ENCODE measurements around the gene OR14I1. TPM values are rescaled to one million over a fixed set of nuclear protein-coding genes. Genes with fewer than 3 reads are reported as not detected.

The OR14I1 gene
- total RNA-seq, 1 experiment from 2014 or later: not detected

DNA sequence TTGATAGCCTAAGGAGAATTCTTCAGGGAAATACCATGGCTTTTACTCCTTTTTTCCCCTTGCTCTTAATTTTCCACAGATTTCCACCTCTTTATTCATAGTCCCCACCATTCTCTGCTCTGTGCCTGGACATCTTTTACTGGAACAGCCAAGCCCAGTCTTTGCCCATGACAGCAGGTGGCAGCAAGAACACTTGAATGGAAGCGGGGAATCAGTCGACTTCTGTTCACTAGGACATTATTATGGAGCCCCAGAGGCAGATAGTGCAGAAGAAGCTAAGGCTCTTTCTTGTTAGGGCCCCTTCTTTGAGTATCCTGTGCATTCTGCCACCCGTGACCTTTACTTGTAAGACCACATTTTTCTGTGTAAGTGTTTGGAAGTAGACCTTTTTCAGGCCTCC lies 6.3 kb downstream of the OR14I1 start:
- BruUV-seq (replicated peaks): no TSS peak
- Histone ChIP-seq H3K9me2 (ENCODE audit: insufficient read depth) (no peaks in the 10 kb centered on the region), H3K27ac (no peak overlapping the region), H4K20me1 (ENCODE audit: insufficient read depth) (no peaks in the 10 kb centered on the region), H3K4me2 (no peak overlapping the region), H3K27me3 (ENCODE audit: insufficient read depth, low read depth) (no peaks in the 10 kb centered on the region), H3K36me3 (ENCODE audit: low read depth) (no peaks in the 10 kb centered on the region), H3K4me3 (no peak overlapping the region), H3F3A (ENCODE audit: insufficient read depth, low read depth) (no peaks in the 10 kb centered on the region), H3K79me2 (ENCODE audit: low read depth) (no peaks in the 10 kb centered on the region), H3K4me1 (replicated peaks; ENCODE audit: insufficient read depth) (no peaks in the 10 kb centered on the region), H3K9me3 (ENCODE audit: insufficient read depth, low read depth) (no peaks in the 10 kb centered on the region), H2AFZ (no peak overlapping the region)
- peak in 1 of 2 experiments; percentile 11 for DNase-seq
- TF ChIP-seq, protein P1, sequence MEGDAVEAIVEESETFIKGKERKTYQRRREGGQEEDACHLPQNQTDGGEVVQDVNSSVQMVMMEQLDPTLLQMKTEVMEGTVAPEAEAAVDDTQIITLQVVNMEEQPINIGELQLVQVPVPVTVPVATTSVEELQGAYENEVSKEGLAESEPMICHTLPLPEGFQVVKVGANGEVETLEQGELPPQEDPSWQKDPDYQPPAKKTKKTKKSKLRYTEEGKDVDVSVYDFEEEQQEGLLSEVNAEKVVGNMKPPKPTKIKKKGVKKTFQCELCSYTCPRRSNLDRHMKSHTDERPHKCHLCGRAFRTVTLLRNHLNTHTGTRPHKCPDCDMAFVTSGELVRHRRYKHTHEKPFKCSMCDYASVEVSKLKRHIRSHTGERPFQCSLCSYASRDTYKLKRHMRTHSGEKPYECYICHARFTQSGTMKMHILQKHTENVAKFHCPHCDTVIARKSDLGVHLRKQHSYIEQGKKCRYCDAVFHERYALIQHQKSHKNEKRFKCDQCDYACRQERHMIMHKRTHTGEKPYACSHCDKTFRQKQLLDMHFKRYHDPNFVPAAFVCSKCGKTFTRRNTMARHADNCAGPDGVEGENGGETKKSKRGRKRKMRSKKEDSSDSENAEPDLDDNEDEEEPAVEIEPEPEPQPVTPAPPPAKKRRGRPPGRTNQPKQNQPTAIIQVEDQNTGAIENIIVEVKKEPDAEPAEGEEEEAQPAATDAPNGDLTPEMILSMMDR (conservative IDR thresholded peaks at IDR 0.05): no peak; the same call in 1 of the 2 replicates
- TF ChIP-seq EZH2 (IDR thresholded peaks at IDR 0.05; ENCODE audit: low read depth): no peak
- intact Hi-C loops (cut with micrococcal nuclease; ENCODE audit: unreplicated experiment): no loop called here
- ChIA-PET CTCF (no interaction called here), POLR2A (ENCODE audit: unreplicated experiment) (no interaction called here)

DNA sequence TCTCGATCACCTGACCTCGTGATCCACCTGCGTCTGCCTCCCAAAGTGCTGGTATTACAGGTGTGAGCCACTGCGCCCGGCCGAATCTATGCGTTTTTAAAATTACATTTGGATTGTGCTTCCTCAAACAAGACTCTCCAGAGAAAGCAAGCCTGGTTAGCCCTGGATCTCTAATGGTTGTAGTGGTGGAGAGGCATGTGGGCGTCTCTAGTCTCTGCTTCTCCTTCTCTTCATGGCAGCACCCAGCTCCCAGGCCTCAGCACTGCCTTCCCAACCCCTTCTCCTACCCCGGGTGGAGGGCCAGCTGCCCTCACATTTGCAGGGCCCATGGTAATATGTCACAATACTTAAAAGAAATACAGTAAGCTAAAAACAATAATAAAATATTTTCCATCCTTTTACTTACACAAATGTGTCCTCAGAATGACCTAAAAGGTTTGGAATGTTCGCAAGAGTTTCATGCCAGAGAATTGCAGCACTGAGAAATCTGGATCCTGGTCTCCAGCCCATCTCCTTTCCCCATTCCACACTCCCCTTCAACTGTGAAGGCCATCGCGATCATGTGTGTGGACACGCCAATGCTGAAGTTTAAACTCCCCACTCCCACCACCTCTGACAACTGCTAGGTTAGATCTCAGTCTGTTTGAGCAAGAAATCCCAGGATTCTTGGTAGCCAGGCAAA lies 7.0 kb downstream of the OR14I1 start:
- intact Hi-C loops (cut with micrococcal nuclease; ENCODE audit: unreplicated experiment): no loop called here
- Histone ChIP-seq H3K9me2 (ENCODE audit: insufficient read depth) (no peaks in the 10 kb centered on the region), H3K36me3 (ENCODE audit: low read depth) (no peaks in the 10 kb centered on the region), H3F3A (ENCODE audit: insufficient read depth, low read depth) (no peaks in the 10 kb centered on the region), H3K4me1 (replicated peaks; ENCODE audit: insufficient read depth) (no peaks in the 10 kb centered on the region), H3K27ac (no peak overlapping the region), H2AFZ (no peak overlapping the region), H3K4me2 (no peak overlapping the region), H3K79me2 (ENCODE audit: low read depth) (no peaks in the 10 kb centered on the region), H4K20me1 (ENCODE audit: insufficient read depth) (no peaks in the 10 kb centered on the region), H3K9me3 (ENCODE audit: insufficient read depth, low read depth) (no peaks in the 10 kb centered on the region), H3K27me3 (ENCODE audit: insufficient read depth, low read depth) (no peaks in the 10 kb centered on the region), H3K4me3 (no peak overlapping the region)
- no TSS peak for BruUV-seq (replicated peaks)
- no peak for DNase-seq
- CTCF ChIA-PET: no interaction called here
- POLR2A ChIA-PET (ENCODE audit: unreplicated experiment): no interaction called here
- no peak for TF ChIP-seq EZH2 (IDR thresholded peaks at IDR 0.05; ENCODE audit: low read depth)
- TF ChIP-seq, protein P1 (conservative IDR thresholded peaks at IDR 0.05): no peak

DNA sequence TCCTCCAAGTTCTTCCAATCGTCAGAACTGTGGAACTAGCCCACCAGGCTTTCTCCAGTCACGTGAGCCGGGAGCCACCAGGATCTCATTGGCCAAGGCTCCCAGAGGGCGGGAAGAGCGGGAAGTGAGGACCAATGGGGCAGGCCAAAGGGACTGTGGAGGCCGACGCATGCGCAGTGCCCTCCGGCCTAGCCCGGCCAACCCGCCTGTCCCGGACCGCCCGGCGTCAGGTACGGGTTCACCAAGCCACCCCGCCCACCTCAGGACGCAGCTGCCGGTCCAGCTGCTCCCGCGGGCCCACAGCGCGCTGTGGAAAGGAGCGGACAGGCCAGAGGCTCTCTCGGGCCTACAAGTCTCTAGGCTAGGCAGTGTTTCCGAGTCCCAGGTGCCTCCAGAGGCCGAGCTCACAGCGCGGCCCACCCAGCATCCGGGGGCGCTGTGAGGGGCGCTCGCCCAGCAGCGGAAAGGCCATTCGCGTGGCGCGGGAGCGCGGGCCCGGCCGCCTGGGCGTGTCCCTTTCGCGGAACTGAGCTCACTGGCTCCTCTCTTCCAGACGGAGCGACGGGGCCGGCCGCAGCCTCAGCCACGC lies 10.9 kb downstream of the OR14I1 start:
- Histone ChIP-seq H3K79me2 (ENCODE audit: low read depth) (no peaks in the 10 kb centered on the region), H2AFZ (no peak overlapping the region), H3K4me1 (replicated peaks; ENCODE audit: insufficient read depth) (no peaks in the 10 kb centered on the region), H4K20me1 (ENCODE audit: insufficient read depth) (no peaks in the 10 kb centered on the region), H3K4me3 (no peak overlapping the region), H3K9me3 (ENCODE audit: insufficient read depth, low read depth) (no peaks in the 10 kb centered on the region), H3F3A (ENCODE audit: insufficient read depth, low read depth) (no peaks in the 10 kb centered on the region), H3K36me3 (ENCODE audit: low read depth) (no peaks in the 10 kb centered on the region), H3K4me2 (no peak overlapping the region), H3K27ac (no peak overlapping the region), H3K27me3 (ENCODE audit: insufficient read depth, low read depth) (no peaks in the 10 kb centered on the region), H3K9me2 (ENCODE audit: insufficient read depth) (no peaks in the 10 kb centered on the region)
- ChIA-PET POLR2A (ENCODE audit: unreplicated experiment) (no interaction called here), CTCF (no interaction called here)
- no peak for TF ChIP-seq EZH2 (IDR thresholded peaks at IDR 0.05; ENCODE audit: low read depth)
- TF ChIP-seq, protein P1 (conservative IDR thresholded peaks at IDR 0.05): no peak
- BruUV-seq (replicated peaks): no TSS peak
- DNase-seq: no peak
- intact Hi-C loops (cut with micrococcal nuclease; ENCODE audit: unreplicated experiment): no loop called here

Data from PC-9 (cell line).